Trophoblast cell (in vitro differentiated cells and primary cell): ENCODE measurements around the gene TSSK2. TPM values are rescaled to one million over a fixed set of nuclear protein-coding genes. Genes with fewer than 3 reads are reported as not detected.

Experiments used
- DNase-seq, 2 donors: peaks; one replicate each; pipeline ENCODE4 v3.0.0-alpha.2; 2016
- H2AFZ ChIP-seq: 2 replicates; pipeline ENCODE4 v1.6.1; 2013; ENCODE audit warnings: low read length, moderate library complexity, mild to moderate bottlenecking; ENCODE audit not compliant: insufficient read depth, poor library complexity
- H2AK5ac ChIP-seq: 2 replicates; pipeline ENCODE4 v1.6.1; 2013; ENCODE audit warnings: mild to moderate bottlenecking, low read length
- H2BK120ac ChIP-seq: 2 replicates; pipeline ENCODE4 v1.6.1; 2013; ENCODE audit warnings: low read length, mild to moderate bottlenecking, moderate library complexity; ENCODE audit not compliant: insufficient read depth, poor library complexity
- H2BK12ac ChIP-seq: 2 replicates; pipeline ENCODE4 v1.6.1; 2013; ENCODE audit warnings: mild to moderate bottlenecking, low read length, moderate library complexity
- H2BK5ac ChIP-seq: 2 replicates; pipeline ENCODE4 v1.6.1; 2013; ENCODE audit warnings: low read length, low read depth, moderate library complexity, mild to moderate bottlenecking; ENCODE audit not compliant: poor library complexity
- H3K14ac ChIP-seq: 2 replicates; pipeline ENCODE4 v1.6.1; 2013; ENCODE audit warnings: mild to moderate bottlenecking, low read length
- H3K18ac ChIP-seq: 2 replicates; pipeline ENCODE4 v1.6.1; 2013; ENCODE audit warnings: mild to moderate bottlenecking, low read length
- H3K23ac ChIP-seq: 2 replicates; pipeline ENCODE4 v1.6.1; 2013; ENCODE audit warnings: low read length
- H3K27ac ChIP-seq: 2 replicates; pipeline ENCODE4 v1.5.1; 2013; ENCODE audit warnings: low read depth, mild to moderate bottlenecking, inconsistent platforms, low read length, moderate library complexity
- H3K27me3 ChIP-seq: 2 replicates; pipeline ENCODE4 v1.6.1; 2013; ENCODE audit warnings: inconsistent platforms, mild to moderate bottlenecking, low read length, moderate library complexity; ENCODE audit not compliant: insufficient read depth
- H3K36me3 ChIP-seq, 2 experiments: 1 replicate in 1 of 2; 2 replicates in 1 of 2; pipeline ENCODE4 v1.6.1; 2013; ENCODE audit warnings: low read length in 2 of 2, mild to moderate bottlenecking in 2 of 2, moderate library complexity in 1 of 2; ENCODE audit not compliant: insufficient read depth in 2 of 2, control insufficient read depth in 1 of 2
- H3K4ac ChIP-seq: 2 replicates; pipeline ENCODE4 v1.6.1; 2013; ENCODE audit warnings: low read depth, mild to moderate bottlenecking, low read length, moderate library complexity
- H3K4me1 ChIP-seq, 2 experiments: 1 replicate in 1 of 2; 2 replicates in 1 of 2; pipeline ENCODE4 v1.6.1; 2013; ENCODE audit warnings: low read length in 2 of 2, mild to moderate bottlenecking in 2 of 2, moderate library complexity in 1 of 2; ENCODE audit not compliant: insufficient read depth in 2 of 2, control insufficient read depth in 1 of 2
- H3K4me2 ChIP-seq: 2 replicates; pipeline ENCODE4 v1.6.1; 2013; ENCODE audit warnings: inconsistent platforms, mild to moderate bottlenecking, low read length, moderate library complexity
- H3K4me3 ChIP-seq: 2 replicates; pipeline ENCODE4 v1.5.1; 2013; ENCODE audit warnings: mild to moderate bottlenecking, low read depth, low read length, inconsistent platforms
- H3K79me1 ChIP-seq: one replicate; pipeline ENCODE4 v1.6.1; 2013; ENCODE audit warnings: low read length
- H3K79me2 ChIP-seq: 2 replicates; pipeline ENCODE4 v1.6.1; 2013; ENCODE audit warnings: low read length, mild to moderate bottlenecking; ENCODE audit not compliant: control insufficient read depth, insufficient read depth, poor library complexity
- H3K9ac ChIP-seq: 2 replicates; pipeline ENCODE4 v1.6.1; 2013; ENCODE audit warnings: mild to moderate bottlenecking, low read length
- H3K9me3 ChIP-seq: 2 replicates; pipeline ENCODE4 v1.6.1; 2013; ENCODE audit warnings: low read depth, mild to moderate bottlenecking, control low read depth, inconsistent platforms, low read length; ENCODE audit not compliant: insufficient read depth
- H4K12ac ChIP-seq: 2 replicates; pipeline ENCODE4 v1.6.1; 2013; ENCODE audit warnings: low read depth, mild to moderate bottlenecking, low read length, moderate library complexity
- H4K8ac ChIP-seq: 2 replicates; pipeline ENCODE4 v1.6.1; 2013; ENCODE audit warnings: low read depth, mild to moderate bottlenecking, low read length, moderate library complexity
- H4K91ac ChIP-seq: one replicate; pipeline ENCODE4 v1.6.1; 2013; ENCODE audit warnings: low read depth, mild to moderate bottlenecking, low read length, moderate library complexity
- WGBS: extraction: QIAGEN DNeasy Blood & Tissue Kit; methylation state at CpG from one replicate; pipeline ENCODE4 v1.1.7; 2013; ENCODE audit warnings: missing lambda C conversion rate; ENCODE audit not compliant: insufficient read length, insufficient coverage; ENCODE audit errors: extremely low coverage; 5-methylcytosine and 5-hydroxymethylcytosine counted together
- polyA plus RNA-seq: library from polyadenylated mRNA; stranded (reverse); fragments of 200-250 nt; gene quantifications from 2 replicates; pipeline ENCODE4 v1.2.3, GENCODE V29; 2013

Gene TSSK2
- polyA plus RNA-seq: not detected in 2 replicates

- Histone ChIP-seq H3K79me1 (no peaks in the 10 kb centered on the region), H3K9ac (no peak within 1 kb of the TSS), H2BK5ac (no peak within 1 kb of the TSS), H2BK12ac (no peak within 1 kb of the TSS), H3K23ac (no peak within 1 kb of the TSS), H3K4me3 (no peak within 1 kb of the TSS), H2AK5ac (no peak within 1 kb of the TSS), H3K14ac (no peak within 1 kb of the TSS), H4K8ac (no peak within 1 kb of the TSS), H2AFZ (no peak within 1 kb of the TSS), H4K12ac (no peak within 1 kb of the TSS), H3K9me3 (no peaks in the 10 kb centered on the region), H3K4me1 (no peaks in the 10 kb centered on the region), H3K4me2 (no peak within 1 kb of the TSS), H3K18ac (no peak within 1 kb of the TSS), H3K79me2 (no peaks in the 10 kb centered on the region), H3K27me3 (no peaks in the 10 kb centered on the region), H3K36me3 (peaks cover 34% of the 10 kb centered on the region in 2 experiments), H3K4ac (no peak within 1 kb of the TSS), H2BK120ac (no peak within 1 kb of the TSS), H3K27ac (no peak within 1 kb of the TSS), H4K91ac (no peak within 1 kb of the TSS)
- no peak for DNase-seq
- WGBS: no CpG with 5 or more reads among the region's 27 CpGs
Measured at GRCh38 chr22:19130959-19131684, at the start of gene TSSK2. Gene TSSK2, plus strand, starts transcription at chr22:19131308. Its CDS starts 92 bp downstream, at chr22:19131400.

DNA sequence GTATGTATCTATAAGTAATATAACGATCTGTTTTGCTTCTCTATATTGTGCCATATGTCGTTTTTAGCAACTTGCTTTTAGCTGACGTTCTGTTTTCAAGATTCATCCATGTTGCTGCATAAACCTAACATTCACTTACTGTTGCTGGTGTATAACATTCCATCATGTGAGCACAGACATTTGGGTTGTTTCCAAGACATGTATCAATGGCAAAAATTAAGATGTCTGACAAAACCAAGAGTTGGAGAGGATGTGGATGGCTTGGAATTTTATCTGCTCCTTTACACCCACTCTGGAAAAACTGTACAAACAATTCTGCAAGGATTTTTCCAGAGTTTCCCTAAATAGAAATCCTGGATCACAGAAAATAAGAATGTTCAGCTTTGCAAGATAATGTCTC lies 49.8 kb upstream of the TSSK2 start:
- Histone ChIP-seq H3K4me2 (no peak overlapping the region), H3K9me3 (no peaks in the 10 kb centered on the region), H3K27me3 (no peaks in the 10 kb centered on the region), H4K8ac (no peak overlapping the region), H3K14ac (no peak overlapping the region), H3K4me3 (no peak overlapping the region), H3K9ac (no peak overlapping the region), H4K12ac (no peak overlapping the region), H2AFZ (no peak overlapping the region), H2AK5ac (no peak overlapping the region), H3K4me1 (peaks cover 0 to under 1% of the 10 kb centered on the region in 2 experiments), H3K79me1 (no peaks in the 10 kb centered on the region), H2BK120ac (no peak overlapping the region), H3K36me3 (peaks cover 5 to 6% of the 10 kb centered on the region in 2 experiments), H2BK5ac (no peak overlapping the region), H3K79me2 (no peaks in the 10 kb centered on the region), H3K4ac (no peak overlapping the region), H4K91ac (no peak overlapping the region), H2BK12ac (no peak overlapping the region), H3K27ac (no peak overlapping the region), H3K23ac (no peak overlapping the region), H3K18ac (no peak overlapping the region)
- no CpG with 5 or more reads among the region's 3 CpGs for WGBS
- no peak for DNase-seq

- H3K14ac ChIP-seq: no peak overlapping the region
- no peak overlapping the region for H3K4me3 ChIP-seq
- no peaks in the 10 kb centered on the region for H3K79me2 ChIP-seq
- H3K79me1 ChIP-seq: no peaks in the 10 kb centered on the region
- H3K27me3 ChIP-seq: no peaks in the 10 kb centered on the region
- no peak overlapping the region for H3K9ac ChIP-seq
- H4K91ac ChIP-seq: no peak overlapping the region
- peaks cover 2% of the 10 kb centered on the region in 2 experiments for H3K4me1 ChIP-seq
- no peak overlapping the region for H3K4me2 ChIP-seq
- no peak overlapping the region for H3K18ac ChIP-seq
- no peak overlapping the region for H2BK5ac ChIP-seq
- H4K12ac ChIP-seq: no peak overlapping the region
- no CpG with 5 or more reads among the region's 3 CpGs for WGBS
- H2BK120ac ChIP-seq: no peak overlapping the region
- H3K23ac ChIP-seq: no peak overlapping the region
- H3K4ac ChIP-seq: no peak overlapping the region
- H3K9me3 ChIP-seq: no peaks in the 10 kb centered on the region
- no peak overlapping the region for H2AFZ ChIP-seq
- H3K36me3 ChIP-seq: peaks cover 8 to 9% of the 10 kb centered on the region in 2 experiments
- H3K27ac ChIP-seq: no peak overlapping the region
- no peak overlapping the region for H2BK12ac ChIP-seq
- no peak overlapping the region for H4K8ac ChIP-seq
- no peak overlapping the region for H2AK5ac ChIP-seq
- no peak for DNase-seq
Measured at GRCh38 chr22:19082101-19082500, 49.0 kb upstream of the TSSK2 start.

- Histone ChIP-seq H3K4me1 (peaks cover 2% of the 10 kb centered on the region in 2 experiments), H3K79me2 (no peaks in the 10 kb centered on the region), H4K91ac (no peak overlapping the region), H2BK120ac (no peak overlapping the region), H3K4me2 (no peak overlapping the region), H2AK5ac (no peak overlapping the region), H3K14ac (no peak overlapping the region), H2BK12ac (no peak overlapping the region), H3K36me3 (peaks cover 9% of the 10 kb centered on the region in 2 experiments), H3K27ac (no peak overlapping the region), H4K12ac (no peak overlapping the region), H4K8ac (no peak overlapping the region), H3K23ac (no peak overlapping the region), H2AFZ (no peak overlapping the region), H3K4ac (no peak overlapping the region), H3K9me3 (no peaks in the 10 kb centered on the region), H3K18ac (no peak overlapping the region), H2BK5ac (no peak overlapping the region), H3K27me3 (no peaks in the 10 kb centered on the region), H3K4me3 (no peak overlapping the region), H3K9ac (no peak overlapping the region), H3K79me1 (no peaks in the 10 kb centered on the region)
- no CpG with 5 or more reads among the region's 13 CpGs for WGBS
- no peak for DNase-seq
Measured at GRCh38 chr22:19082793-19083192, 48.3 kb upstream of the TSSK2 start.
